Measurements from ENCODE around the gene SCUBE1.

- TF ChIP-seq POLR2AphosphoS5 (IDR thresholded peaks at IDR 0.05) (no peak), CTCF (IDR thresholded peaks at IDR 0.05) (no peak), POLR2A (IDR thresholded peaks at IDR 0.05) (no peak)
Observed at GRCh38 chr22:43330178-43331068, 12.7 kb downstream of the SCUBE1 start.
